DOHH2 (cell line): ENCODE data around the gene TEAD3.

ENCODE experiments used
- CTCF ChIP-seq: fragments of 200-600 bp; sonication (generic); IDR thresholded peaks from one replicate; pipeline ENCODE4 v1.5.1; 2014; ENCODE audit warnings: antibody characterized with exemption, mild to moderate bottlenecking, low read depth, low read length; ENCODE audit not compliant: poor library complexity, severe bottlenecking
- EZH2phosphoT487 ChIP-seq: fragments of 200-600 bp; sonication (generic); IDR thresholded peaks from 2 replicates; pipeline ENCODE4 v1.6.1; 2017; ENCODE audit warnings: borderline replicate concordance, mild to moderate bottlenecking, antibody characterized with exemption, low read length, moderate library complexity, mixed read lengths

GRCh38 chr6:35544769-35545361, 48.0 kb upstream of the TEAD3 start:
- TF ChIP-seq CTCF (no peak), EZH2phosphoT487 (no peak)
